GM06990 (cell line): ENCODE results near the gene LIPA.

ENCODE experiments used
- DNase-seq: peaks from one replicate; pipeline ENCODE4 v3.0.0-alpha.2; 2011; ENCODE audit not compliant: insufficient read length; ENCODE audit errors: extremely low read depth
- H3K27me3 ChIP-seq: replicated peaks from 2 replicates; pipeline ENCODE4 v1.6.0; 2011; ENCODE audit warnings: low read length; ENCODE audit not compliant: control insufficient read depth, insufficient read depth
- H3K36me3 ChIP-seq: 2 replicates; pipeline ENCODE4 v1.5.1; 2011; ENCODE audit warnings: low read length; ENCODE audit not compliant: control insufficient read depth, insufficient read depth
- H3K4me3 ChIP-seq: replicated peaks from 2 replicates; pipeline ENCODE4 v1.5.1; 2011; ENCODE audit warnings: low read depth, mild to moderate bottlenecking, control low read depth, low read length
- CTCF ChIP-seq: IDR thresholded peaks from 2 replicates; pipeline ENCODE4 v1.5.1; 2011; ENCODE audit warnings: low read length, control low read depth, mild to moderate bottlenecking, inconsistent platforms; ENCODE audit not compliant: insufficient read depth, poor library complexity, severe bottlenecking

LIPA gene

GRCh38 chr10:89185658-89186057 lies 65.9 kb downstream of the LIPA start:
- H3K4me3 ChIP-seq: no peak overlapping the region
- no peak for TF ChIP-seq CTCF
- H3K27me3 ChIP-seq: no peaks in the 10 kb centered on the region
- DNase-seq: no peak
- no peaks in the 10 kb centered on the region for H3K36me3 ChIP-seq

GRCh38 chr10:89184638-89185037 lies 66.9 kb downstream of the LIPA start:
- no peak for TF ChIP-seq CTCF
- no peak for DNase-seq
- no peaks in the 10 kb centered on the region for H3K27me3 ChIP-seq
- no peak overlapping the region for H3K4me3 ChIP-seq
- no peaks in the 10 kb centered on the region for H3K36me3 ChIP-seq

GRCh38 chr10:89183571-89183970 lies 68.0 kb downstream of the LIPA start:
- Histone ChIP-seq H3K36me3 (no peaks in the 10 kb centered on the region), H3K27me3 (no peaks in the 10 kb centered on the region), H3K4me3 (no peak overlapping the region)
- DNase-seq: no peak
- TF ChIP-seq CTCF: no peak

GRCh38 chr10:89182894-89183293 lies 68.7 kb downstream of the LIPA start:
- no peak overlapping the region for H3K4me3 ChIP-seq
- no peaks in the 10 kb centered on the region for H3K27me3 ChIP-seq
- DNase-seq: no peak
- H3K36me3 ChIP-seq: no peaks in the 10 kb centered on the region
- no peak for TF ChIP-seq CTCF

- no peak for TF ChIP-seq CTCF
- H3K27me3 ChIP-seq: no peaks in the 10 kb centered on the region
- DNase-seq: no peak
Observed at GRCh38 chr10:89175816-89176215, 75.8 kb downstream of the LIPA start.

GRCh38 chr10:89173075-89173474 lies 78.5 kb downstream of the LIPA start:
- Histone ChIP-seq H3K27me3 (no peaks in the 10 kb centered on the region), H3K4me3 (no peak overlapping the region), H3K36me3 (no peaks in the 10 kb centered on the region)
- DNase-seq: no peak
- TF ChIP-seq CTCF: no peak

More at GRCh38 chr10:89175816-89176215, 75.8 kb downstream of the LIPA start:
- Histone ChIP-seq H3K36me3 (no peaks in the 10 kb centered on the region), H3K4me3 (no peak overlapping the region)
